ENCODE measurements around the gene DRD2.

The DRD2 gene

DNA sequence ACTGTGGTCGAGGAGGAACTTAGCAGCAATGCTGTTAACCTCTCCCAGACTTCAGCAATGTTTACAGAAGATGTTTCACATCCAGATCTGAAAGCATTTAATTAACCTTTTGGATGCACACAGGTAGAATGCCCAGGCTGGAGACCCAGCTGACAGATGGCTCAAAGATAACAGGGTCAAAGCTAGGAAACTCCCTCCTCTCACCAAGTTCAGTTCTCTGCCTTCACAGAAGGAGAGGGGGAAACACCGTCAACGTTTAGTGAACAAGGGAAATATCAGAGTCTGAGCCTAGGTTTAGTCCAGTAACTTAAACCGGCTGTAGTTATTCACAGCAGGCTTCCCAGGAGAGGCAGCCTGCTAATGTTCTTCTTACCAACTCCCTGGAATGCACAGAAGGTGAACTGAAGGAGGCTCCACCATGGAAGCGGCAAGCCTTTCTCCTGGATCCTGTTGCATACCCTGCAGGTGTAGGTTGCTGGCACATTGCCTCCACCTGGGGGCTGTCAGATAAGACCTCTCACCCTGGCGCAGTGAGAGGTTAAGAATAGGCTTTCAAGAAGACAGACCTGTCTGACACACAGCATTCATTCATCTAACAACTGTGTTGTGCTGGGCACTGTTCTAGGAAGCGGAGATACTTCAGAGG is 111.1 kb downstream of the DRD2 start:
- FAIRE-seq, result no peak

DNA sequence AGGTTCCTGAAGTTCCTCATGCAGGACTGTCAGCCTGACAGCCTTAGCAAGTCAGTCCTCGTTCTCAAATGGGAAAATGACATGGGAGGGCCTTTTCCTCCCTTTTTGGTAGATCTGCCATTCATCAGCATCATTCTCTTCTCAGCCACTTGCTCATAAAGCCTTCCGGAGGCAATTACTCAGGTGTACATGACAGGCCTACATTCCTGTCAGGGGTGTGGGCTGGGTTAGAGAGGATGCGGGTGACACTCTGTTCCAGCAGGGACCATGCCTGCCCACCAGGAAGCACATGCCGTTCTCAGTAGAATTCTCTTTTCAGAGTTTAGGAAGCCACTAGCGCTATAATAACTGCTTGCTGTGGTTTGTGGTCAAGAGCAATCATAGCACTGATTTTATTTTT is 111.8 kb downstream of the DRD2 start:
- FAIRE-seq, result no peak

Data from endometrium (tissue), 2 donors.